Inferior parietal cortex (tissue), 1 donor: ENCODE results near the gene TBL1X.
"Not testable (repeated sequence)": the region's sequence is repeated elsewhere in the genome, so short reads cannot be mapped to it uniquely, and the experiment has no call there.

Experiments used
- DNase-seq: peaks from one replicate; pipeline ENCODE4 v3.0.0-alpha.2; 2016; ENCODE audit errors: extremely low spot score

Gene TBL1X

DNA sequence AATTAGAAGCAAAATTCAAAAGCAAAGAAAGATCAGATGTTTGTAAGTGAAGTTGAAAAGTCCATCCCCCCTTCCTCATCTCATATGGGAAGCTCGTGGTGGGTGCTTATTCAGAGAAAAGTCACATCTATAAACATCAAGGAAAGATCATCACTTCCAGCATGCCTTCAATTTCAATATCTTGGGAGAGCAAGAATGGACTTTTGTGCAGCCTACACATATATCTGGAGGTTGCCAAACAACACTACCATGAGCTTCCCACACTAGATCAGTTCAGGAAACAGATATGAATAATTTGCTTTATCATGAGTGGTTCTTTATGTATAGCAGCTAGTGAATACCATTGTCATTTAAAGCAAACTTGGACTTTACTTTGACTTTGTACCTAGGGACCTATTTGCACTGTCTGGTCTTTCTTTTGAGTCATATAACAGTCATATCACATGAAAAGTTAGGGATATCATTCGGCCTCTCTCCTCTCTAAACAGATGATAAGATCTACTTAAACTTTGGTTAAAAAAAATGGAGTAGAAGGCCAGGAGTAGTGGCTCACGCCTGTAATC lies 5.6 kb upstream of the TBL1X start:
- no peak for DNase-seq

DNA sequence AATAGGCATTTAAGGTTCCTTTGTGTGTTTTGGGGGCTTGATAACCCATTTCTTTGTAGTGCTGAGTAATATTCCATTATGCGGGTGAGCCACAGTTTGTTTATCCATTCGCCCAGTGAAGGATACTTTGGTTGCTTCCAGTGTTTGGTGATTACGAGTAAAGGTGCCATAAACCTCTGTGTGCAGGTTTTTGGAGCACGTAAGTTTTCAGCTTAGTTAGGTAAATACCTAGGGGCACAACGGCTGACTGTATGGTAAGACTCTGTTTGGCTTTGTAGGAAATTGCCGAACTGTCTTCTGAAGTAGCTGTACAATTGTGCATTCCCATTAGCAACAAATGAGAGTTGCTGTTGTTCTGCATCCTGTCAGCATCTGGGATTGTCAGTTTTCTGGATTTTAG lies 3.8 kb upstream of the TBL1X start:
- DNase-seq, result no peak

DNA sequence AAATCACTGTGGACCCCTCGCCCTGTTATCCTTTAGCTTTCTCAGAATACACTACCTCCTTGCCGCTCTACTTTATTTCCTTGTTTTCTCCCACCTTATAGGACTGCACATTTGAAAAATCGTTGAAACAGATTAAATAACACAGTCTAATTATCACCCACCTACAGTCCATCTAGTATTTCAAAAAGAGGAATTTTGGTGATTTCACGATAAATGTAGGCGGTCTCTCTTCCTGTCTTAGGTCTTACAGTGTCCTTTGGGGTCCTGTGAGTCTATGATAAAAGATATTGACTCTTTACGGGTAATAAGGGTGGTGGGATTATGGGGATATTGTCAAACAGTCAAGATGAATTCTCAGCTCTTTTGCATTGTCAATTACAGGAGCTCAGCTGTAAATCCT lies 2.4 kb upstream of the TBL1X start:
- DNase-seq, result no peak

DNA sequence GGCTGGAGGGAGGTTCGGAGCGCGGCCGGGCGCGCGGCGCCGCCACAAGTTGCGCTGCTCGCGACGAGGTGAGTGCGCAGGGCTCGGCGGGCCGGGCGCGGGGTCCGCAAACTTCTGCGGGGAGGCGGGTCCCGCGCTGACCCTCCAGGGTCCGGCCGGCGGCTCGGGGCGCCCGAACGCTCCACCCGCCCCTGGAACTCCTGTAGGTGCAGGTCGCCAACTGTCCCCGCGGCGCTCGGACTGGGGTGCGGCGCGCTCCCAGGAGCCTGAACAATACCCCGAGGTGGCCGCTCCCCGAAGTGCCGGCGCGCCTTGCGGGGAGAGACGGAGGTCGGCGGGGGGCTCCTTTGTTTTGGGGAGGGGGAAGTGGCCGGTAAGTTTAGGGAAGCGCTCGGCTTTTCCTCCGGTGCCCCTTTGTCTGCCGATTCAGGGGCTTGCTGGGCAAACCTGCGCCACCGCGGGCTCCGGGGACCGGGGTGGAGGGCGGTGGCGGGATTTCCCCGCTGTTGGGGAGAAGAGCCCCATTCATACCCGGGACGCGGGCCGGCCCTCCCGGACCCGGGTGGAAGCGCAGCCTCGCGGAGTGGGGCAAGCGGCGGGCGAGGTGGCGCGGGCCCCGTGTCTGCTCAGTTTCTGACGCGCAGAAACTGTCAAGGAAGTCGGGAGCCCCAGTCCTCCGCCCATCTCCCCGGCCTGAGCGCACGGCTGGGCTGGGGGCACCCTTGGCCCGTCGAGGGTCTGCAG lies 694 bp downstream of the TBL1X start:
- no peak for DNase-seq

DNA sequence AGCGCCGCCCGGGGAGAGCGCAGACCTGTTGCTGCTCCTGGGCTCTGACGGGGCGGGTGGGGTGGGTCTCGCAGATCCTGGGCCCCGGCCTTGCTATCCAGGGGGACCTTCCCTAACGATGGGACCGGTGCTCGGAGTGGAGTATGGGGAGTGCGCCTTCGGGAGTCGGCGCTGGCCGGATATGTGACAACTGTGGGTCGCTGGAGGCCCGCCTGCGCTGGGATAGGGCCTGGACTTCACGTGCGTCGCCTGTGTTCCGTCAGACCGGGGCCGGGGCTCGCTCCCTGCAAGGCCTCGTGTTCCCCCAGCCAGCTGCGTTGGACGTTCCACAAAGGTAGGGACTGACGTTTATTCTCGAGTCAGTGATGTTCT lies 1.3 kb downstream of the TBL1X start:
- no peak for DNase-seq

DNA sequence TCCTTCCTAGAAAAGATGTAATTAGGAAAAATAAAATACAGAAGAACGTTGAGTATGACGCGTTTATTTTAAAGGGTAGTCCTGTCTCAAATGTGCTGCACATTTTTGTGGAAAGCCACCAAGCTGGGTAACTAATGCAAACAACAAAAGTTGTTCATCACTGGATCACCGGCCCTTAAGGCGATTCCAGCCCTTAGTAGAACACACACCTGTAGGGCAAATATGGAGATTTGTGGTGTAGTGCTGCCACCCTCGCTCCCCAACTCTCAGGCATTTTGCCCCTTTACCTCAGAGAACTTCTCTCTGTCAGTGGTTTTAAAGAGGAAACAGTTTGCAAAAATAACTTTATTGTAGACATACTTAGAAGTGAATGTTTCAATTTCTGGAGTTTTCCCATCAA lies 1.9 kb downstream of the TBL1X start:
- DNase-seq, result no peak

DNA sequence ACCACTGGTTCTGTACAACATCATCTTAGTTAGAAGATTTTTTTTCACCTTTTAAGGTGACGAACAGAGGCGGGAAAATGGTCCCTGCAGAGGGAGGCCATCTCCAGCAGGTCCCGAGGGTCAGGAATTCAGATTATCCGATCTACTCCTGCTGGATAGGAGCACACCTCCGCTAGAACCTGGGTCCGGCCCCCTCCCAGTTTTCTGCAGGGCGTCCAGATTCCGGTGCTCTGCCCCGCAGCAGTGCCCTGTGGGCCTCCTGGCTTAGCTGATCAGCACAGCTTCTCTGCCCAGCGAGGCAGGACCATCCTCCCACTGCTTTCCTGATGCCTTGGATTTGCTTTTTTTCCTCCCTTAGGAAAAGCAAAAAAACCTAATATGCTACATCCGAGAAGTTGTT lies 2.3 kb downstream of the TBL1X start:
- DNase-seq, result no peak

DNA sequence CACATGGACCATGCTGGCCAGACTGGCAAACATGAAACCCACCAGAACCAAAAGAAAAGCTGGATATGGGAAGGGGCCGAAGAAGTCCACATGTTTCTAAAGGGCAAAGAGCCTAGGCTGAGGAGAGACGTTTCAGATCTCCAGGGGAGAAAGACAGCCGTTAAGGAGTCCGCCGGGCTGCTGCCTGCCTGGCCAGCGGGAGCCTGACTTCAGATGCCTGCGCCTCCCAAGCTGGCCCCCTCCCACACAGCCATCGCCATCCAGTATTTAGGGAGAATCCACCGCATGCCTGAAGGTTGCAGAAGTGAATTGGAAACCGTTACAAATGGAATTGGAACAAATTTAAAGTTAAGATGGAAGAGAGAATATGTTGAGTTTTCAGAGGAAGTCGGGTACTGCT lies 2.9 kb downstream of the TBL1X start:
- DNase-seq, result no peak

DNA sequence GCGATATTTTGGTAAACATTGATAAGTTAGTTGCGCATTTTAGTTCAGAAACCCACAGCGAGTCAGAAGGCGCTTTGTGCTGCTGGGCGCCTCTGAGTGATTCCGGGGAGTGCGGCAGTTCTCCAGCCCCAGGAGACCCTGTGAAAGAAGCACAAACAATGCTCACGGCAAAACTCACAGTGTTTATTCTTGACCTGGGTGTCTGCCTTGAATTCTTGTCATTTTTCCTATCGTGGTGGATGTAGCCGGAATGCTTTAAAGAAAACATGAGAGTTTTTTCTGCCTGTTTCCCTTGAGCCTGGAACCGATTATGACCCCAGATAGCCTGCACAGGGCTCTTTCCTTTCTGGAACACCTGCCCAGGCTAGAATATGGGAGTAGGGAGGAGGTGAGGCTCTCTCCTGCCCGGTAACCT lies 6.7 kb downstream of the TBL1X start:
- DNase-seq, result no peak

DNA sequence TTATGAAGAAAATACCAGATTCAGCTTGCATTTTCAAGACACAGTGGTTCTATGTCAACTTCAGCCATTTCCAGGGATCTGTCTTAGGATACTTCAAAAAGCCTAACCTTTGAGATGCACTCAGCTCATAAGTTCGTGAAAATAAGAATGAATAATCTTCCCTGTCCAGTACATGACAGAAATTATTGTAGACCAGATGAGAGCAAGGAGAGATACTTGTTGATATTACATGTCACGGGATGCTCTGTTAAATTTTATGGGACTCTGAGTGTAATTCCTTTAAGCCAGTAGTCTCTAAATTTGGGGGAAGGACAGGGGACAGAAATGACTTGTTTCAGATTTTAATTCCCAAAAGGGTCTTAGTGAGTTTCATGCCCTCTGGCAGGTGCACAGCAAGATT lies 8.8 kb downstream of the TBL1X start:
- no peak for DNase-seq

DNA sequence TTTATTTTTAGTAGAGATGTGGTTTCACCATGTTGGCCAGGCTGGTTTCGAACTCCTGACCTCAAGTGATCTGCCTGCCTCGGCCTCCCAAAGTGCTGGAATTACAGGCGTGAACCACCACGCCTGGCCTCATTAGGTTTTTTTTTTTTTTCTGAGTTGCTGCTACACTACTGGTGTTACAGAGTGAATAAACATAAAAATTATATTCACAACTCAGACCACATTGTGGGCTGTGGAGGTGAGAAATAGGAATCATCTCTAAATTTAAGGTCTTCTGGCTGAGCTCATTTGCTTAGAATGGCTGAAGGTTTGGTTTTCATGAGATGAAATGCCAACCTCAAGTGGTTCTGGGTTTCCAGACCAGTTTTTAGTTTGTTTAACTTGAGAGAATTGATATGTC lies 10.6 kb downstream of the TBL1X start:
- not testable (repeated sequence) for DNase-seq

DNA sequence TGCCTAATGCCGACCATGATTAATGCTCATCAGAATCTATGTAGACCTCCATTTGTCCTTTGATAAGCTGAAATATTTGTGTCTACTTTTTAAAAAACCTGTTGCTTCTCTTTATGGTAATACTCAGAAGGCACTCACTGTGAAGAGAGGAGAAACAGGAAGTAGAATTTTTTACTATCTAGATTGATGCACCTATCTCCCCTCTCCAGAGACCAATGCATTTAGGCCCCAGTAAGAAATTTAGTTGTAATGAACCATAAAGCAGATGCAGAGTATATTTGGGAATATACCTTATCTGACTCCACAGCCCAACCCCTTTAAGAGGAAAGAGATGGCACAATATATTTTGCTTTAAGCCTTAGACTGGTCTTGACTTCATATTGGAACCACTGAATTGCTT lies 11.1 kb downstream of the TBL1X start:
- DNase-seq, result no peak

DNA sequence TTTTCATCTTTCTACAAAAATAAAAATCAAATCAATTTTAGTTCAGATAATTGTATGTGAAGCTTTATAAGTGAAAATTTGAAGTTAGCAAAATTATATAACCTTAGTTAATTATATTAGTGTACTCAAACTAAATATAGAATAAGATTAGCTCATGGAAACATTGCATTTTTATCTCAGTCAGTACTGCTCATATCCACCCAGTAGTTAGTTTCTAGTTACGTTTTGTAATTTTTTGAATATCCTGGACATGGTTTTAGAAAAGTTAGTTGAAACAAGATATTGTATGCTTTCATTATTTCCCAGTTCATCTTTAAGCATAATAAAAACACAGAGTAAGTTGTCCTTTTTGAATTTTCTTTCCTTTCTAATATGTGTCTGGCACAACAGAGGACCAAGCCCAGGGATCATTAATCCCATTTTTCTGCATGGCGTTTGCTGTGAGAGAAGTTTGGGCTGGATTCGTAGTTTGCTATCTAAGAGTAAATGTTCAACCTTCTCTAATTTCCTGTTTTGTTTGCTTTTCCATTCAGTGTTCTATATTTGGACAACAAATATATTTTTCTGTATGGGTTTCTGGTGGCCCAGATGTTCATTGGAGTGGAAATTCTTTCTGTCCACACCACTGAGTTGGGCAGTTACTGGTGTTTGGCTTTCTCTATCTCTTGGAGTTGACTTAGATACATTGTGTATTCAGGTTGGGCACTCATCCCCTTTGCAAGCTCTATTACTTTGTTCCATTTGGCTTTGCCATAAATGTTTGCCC lies 12.1 kb downstream of the TBL1X start:
- no peak for DNase-seq

DNA sequence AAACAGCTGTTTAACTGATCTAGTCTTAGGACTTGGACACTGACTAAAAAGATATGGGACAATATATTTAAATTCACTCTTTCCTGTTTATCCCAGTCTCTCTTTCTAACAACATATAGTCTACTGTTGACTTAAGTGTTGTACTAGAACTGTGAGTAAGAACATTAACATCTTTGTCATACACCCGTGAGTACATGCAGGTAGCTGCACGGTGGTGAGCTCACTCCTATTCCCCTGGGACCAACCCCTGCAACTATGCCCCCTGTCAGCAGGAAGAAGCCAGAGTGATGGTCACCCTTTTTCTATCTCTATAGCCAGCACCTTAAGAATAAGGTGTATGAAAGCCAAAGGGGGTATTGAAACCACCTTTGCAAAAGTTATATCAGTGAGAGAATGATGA lies 17.6 kb downstream of the TBL1X start:
- no peak for DNase-seq

DNA sequence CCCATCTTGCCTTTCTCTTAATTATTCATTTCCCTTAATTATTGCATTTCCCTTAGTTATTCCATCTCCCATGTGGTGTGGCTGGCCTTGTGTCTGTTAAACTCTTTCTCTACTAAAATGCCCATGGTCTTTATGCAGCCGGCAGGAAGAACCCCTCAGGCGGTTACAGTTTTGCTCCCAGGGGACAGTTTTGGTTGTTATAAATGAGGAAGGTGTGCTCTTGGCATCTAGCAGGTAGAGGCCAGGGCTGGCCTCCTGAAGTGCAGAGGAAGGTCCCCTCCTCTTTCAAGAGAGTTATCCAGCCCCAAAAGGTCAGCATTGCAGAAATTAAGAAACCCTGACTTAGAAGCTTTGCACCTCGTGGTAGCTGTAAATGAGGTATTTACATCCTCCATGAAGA lies 18.0 kb downstream of the TBL1X start:
- DNase-seq, result no peak

DNA sequence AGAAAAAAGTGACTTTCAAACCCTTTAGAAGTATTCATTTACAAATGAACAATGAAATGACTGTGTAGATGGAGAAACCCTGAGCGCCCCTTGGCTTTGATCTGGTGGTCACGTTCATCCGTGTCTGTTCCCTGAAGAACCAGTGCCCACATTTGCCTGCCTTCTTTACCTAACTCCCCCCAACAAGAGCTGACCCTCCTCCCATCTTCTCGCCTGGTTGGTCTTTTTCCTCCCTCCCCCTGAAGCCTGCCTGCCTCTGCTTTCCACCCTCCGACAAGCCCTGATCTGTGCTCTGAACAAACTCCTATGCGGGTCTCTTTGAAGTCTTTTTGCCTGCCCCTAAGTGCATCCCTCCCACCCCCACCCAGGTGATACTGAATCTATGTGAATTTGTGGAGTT lies 18.5 kb downstream of the TBL1X start:
- DNase-seq, result no peak

DNA sequence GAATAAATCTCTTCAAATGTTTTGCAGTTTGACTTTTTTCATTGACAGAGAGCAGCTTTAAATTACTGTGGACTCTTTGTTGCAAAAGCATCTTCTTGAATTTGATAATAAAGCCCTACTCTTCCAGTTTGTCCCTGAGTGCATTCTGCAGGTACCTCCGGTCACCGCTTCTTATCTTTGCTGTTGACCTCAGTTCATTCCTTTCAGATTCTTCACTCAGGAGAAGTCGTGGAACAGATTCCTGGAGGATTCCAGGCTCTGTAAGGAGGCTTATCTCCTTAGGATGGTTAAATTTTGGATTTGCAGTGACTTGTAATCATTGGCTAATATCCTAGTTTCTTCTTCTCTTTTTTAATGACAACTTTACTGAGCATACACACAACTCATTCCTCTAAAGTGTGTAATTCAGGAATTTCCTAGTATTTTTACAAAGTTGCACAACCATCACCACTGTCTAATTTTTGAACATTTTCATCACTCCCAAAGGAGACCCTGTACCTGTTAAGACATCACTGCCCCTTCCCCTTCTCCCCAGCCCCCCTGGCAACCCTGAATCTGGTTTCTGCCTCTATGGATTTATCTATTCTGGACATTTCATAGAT lies 22.0 kb downstream of the TBL1X start:
- DNase-seq, result no peak

DNA sequence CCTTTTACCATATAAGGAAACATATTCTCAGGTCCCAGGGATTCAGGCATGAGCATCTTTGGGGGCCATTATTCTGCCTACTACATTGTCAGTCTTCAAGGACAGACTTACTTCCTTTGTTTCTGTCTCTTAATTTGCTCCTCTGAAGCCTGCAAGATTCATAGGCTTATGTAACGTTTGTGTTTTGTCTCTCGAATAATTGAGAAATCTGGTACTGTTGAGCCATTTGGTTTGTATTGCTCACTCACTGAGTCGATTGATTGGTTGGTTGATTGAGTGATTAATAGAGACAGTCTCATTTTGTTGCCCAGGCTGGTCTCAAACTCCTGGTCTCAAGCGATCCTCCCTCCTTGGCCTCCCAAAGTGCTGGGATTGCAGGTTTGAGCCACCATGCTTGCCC lies 23.7 kb downstream of the TBL1X start:
- DNase-seq, result no peak

DNA sequence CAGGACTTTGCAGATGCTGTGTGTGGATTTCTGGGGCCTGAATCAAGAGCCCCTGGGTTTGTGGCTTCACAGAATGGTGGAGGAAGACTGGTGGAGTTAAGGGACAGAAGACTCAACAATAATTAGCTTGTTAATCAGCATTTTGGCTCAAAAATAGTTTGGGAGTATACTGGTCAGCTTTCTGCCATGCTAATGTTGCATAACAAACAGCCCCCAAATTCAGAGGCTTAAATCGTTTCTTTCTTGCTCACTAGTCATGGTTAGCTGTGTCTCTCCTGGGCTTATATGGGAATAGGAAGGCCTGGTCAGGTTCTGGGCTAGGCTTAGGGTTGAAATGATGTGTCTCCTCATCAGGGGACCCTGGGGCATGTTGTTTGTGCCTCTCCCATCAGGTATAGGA lies 24.4 kb downstream of the TBL1X start:
- no peak for DNase-seq

DNA sequence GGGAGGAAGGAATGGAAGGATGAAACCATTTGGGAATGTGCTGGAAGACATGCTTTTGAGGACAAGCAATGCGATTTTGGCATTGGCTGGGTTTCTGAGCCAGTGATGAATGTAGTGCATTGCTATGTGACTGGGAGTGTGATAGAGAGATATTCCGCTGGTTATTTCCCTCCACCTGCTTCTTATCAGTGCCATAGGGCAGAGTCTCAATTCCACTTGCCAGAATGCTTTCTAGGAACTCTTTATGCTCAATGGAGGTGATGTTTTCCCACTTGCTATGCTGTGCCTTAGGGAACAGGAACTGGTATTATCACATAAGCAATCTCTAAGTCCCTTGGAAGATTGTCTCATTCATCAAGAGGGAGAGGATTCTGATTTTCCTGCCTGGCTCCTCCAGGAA lies 28.0 kb downstream of the TBL1X start:
- DNase-seq, result no peak

DNA sequence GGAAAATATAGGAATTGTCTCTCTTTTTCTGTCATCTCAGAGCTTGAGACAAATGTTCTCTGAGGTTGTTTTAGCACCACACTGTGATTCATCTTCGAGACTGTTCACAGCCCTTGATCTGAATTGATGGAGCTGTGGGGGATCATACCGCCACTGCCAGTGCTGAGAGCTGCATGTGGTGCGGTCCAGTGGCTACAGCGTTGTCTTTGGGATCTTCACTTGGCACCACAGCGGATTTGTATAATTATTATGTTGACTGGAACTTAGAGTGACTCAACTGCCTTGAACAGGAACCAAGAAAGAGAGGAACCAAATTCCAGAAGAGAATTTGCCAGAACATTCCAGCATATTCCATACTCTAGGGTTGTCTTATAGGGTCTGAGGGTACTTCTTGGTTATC lies 29.1 kb downstream of the TBL1X start:
- DNase-seq, result no peak

DNA sequence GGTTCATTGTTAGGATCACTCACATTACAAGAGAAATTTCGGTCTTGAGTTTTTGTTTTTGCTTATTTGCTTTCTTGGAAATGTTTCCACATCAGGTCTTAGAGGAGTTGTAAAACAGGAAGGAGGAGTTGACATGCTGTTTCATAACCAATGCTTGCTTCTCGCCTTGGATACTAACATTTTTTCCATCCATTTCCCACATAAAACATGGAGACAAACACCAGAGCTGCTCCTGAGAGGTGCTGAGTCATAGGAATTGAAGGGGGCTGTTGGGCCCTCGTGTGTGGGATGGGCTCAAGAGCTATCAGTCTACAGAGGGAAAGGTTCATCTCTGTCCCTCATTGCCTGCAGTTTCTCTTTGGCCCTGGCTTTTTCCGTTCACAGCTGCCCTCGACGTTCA lies 29.9 kb downstream of the TBL1X start:
- no peak for DNase-seq

DNA sequence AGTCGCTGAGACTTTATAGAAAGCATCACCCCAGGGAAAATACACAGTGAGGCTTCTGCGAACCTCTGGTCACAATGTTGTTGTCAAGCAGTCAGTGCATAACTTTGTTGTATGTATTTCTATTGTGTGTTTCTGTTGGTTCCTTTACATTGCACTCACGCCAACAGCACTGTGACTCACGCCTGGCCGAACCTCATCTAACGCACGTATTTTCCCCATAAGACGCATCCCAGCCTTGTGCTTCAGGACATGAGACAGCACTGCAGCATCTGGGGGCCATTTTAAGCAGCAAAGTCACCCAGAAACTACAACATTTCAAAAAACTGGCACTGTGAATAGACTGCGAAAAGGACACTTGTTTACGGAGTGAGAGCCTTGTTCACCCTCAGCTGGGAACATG lies 30.6 kb downstream of the TBL1X start:
- DNase-seq, result no peak
